ENCODE results near the gene KMT5C.

GRCh38 chr19:55370305-55370988 lies 30.8 kb downstream of the KMT5C start, which contains the start of gene IL11:
- TF ChIP-seq, protein P1, sequence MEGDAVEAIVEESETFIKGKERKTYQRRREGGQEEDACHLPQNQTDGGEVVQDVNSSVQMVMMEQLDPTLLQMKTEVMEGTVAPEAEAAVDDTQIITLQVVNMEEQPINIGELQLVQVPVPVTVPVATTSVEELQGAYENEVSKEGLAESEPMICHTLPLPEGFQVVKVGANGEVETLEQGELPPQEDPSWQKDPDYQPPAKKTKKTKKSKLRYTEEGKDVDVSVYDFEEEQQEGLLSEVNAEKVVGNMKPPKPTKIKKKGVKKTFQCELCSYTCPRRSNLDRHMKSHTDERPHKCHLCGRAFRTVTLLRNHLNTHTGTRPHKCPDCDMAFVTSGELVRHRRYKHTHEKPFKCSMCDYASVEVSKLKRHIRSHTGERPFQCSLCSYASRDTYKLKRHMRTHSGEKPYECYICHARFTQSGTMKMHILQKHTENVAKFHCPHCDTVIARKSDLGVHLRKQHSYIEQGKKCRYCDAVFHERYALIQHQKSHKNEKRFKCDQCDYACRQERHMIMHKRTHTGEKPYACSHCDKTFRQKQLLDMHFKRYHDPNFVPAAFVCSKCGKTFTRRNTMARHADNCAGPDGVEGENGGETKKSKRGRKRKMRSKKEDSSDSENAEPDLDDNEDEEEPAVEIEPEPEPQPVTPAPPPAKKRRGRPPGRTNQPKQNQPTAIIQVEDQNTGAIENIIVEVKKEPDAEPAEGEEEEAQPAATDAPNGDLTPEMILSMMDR (conservative IDR thresholded peaks at IDR 0.05): no peak
- TF ChIP-seq ZFX (IDR thresholded peaks at IDR 0.05): no peak

Data from C4-2B (cell line).